Tibial nerve (tissue), 4 donors: ENCODE measurements around the gene GRIP2. TPM values are rescaled to one million over a fixed set of nuclear protein-coding genes. Genes with fewer than 3 reads are reported as not detected.

Experiments
- DNase-seq, 2 donors: peaks; one replicate each; pipeline ENCODE4 v3.0.0-alpha.2; 2019; ENCODE audit warnings: low spot score in 2 of 2
- H3K27ac ChIP-seq, 4 donors: fragments of 200-600 bp; sonication (generic) in 3 of 4; one replicate each; pipeline ENCODE4 v1.5.1; 2017 to 2019; ENCODE audit warnings: mild to moderate bottlenecking in 1 of 4
- H3K27me3 ChIP-seq, 2 donors: fragments of 200-600 bp; sonication (generic) in 1 of 2; one replicate each; pipeline versions ENCODE4 v1.5.1 to v1.6.0; 2017 to 2019
- H3K36me3 ChIP-seq, 3 donors: fragments of 200-600 bp; sonication (generic); one replicate each; pipeline ENCODE4 v1.5.1; 2018 to 2019
- H3K4me1 ChIP-seq, 4 donors: fragments of 200-600 bp; sonication (generic) in 3 of 4; one replicate each; pipeline ENCODE4 v1.5.1; 2017 to 2019
- H3K4me3 ChIP-seq, 4 donors: fragments of 200-600 bp; sonication (generic) in 3 of 4; one replicate each; pipeline ENCODE4 v1.5.1; 2017 to 2019; ENCODE audit warnings: mild to moderate bottlenecking in 1 of 4, moderate library complexity in 1 of 4
- H3K9me3 ChIP-seq, 4 donors: fragments of 200-600 bp; sonication (generic) in 3 of 4; one replicate each; pipeline ENCODE4 v1.5.1; 2017 to 2019
- CTCF ChIP-seq, 5 experiments: fragments of 200-600 bp in 3 of 5; fragments of 450-650 bp in 2 of 5; sonication (generic) in 3 of 5; IDR thresholded peaks; one replicate each; pipeline ENCODE4 v1.5.1; 2016 to 2019; ENCODE audit warnings: antibody characterized with exemption in 5 of 5, mild to moderate bottlenecking in 3 of 5, moderate library complexity in 2 of 5
- EP300 ChIP-seq, 2 donors: sonication (generic); formaldehyde crosslinking; IDR thresholded peaks; one replicate each; pipeline ENCODE4 v1.6.1; 2017; ENCODE audit warnings: antibody characterized with exemption in 2 of 2, mild to moderate bottlenecking in 1 of 2
- POLR2A ChIP-seq, 2 donors: fragments of 450-650 bp; IDR thresholded peaks; one replicate each; pipeline ENCODE4 v1.6.1; 2017; ENCODE audit warnings: antibody characterized with exemption in 2 of 2, mild to moderate bottlenecking in 2 of 2, moderate library complexity in 2 of 2
- WGBS, 2 donors: methylation state at CpG; one replicate each; pipeline ENCODE4 v1.1.5; 2018; 5-methylcytosine and 5-hydroxymethylcytosine counted together
- total RNA-seq, 4 donors: library from RNA; depleted of rRNA; stranded (reverse); fragments of >200 nt; gene quantifications; one replicate each; pipeline ENCODE4 v1.1.0, GENCODE V29; 2016

GRIP2 gene
- total RNA-seq, 4 donors from 2014 or later = 0.21 to 1.5 (median 0.99) TPM

- no peak for TF ChIP-seq CTCF (IDR thresholded peaks at IDR 0.05)
- TF ChIP-seq POLR2A (IDR thresholded peaks at IDR 0.05) = no peak
- no peak for TF ChIP-seq EP300 (IDR thresholded peaks at IDR 0.05)
- Histone ChIP-seq H3K27ac (no peak overlapping the region), H3K4me3 (no peak overlapping the region), H3K36me3 (peaks cover 0 to 45% (median 16%) of the 10 kb centered on the region in 3 donors), H3K9me3 (no peaks in the 10 kb centered on the region), H3K27me3 (no peaks in the 10 kb centered on the region), H3K4me1 (peaks cover 0 to 26% (median 11%) of the 10 kb centered on the region in 4 donors)
- WGBS, 2 donors = 88 to 93% methylated on average over 6 of the region's 6 CpGs
- no peak for DNase-seq
These were observed 95.8 kb downstream of the GRIP2 start for GRCh38 chr3:14444380-14444779.

GRCh38 chr3:14441920-14442300, 98.2 kb downstream of the GRIP2 start:
- H3K36me3 ChIP-seq = peaks cover 0 to 20% (median 0%) of the 10 kb centered on the region in 3 donors
- no peaks in the 10 kb centered on the region for H3K9me3 ChIP-seq
- H3K27ac ChIP-seq = no peak overlapping the region
- DNase-seq = no peak
- TF ChIP-seq POLR2A (IDR thresholded peaks at IDR 0.05) = no peak
- 90 to 92% methylated on average over 6 of the region's 6 CpGs for WGBS, 2 donors
- H3K4me3 ChIP-seq = no peak overlapping the region
- peaks cover 0 to 36% (median 17%) of the 10 kb centered on the region in 4 donors for H3K4me1 ChIP-seq
- no peaks in the 10 kb centered on the region for H3K27me3 ChIP-seq

GRCh38 chr3:14441240-14441919, 98.8 kb downstream of the GRIP2 start:
- no peak for DNase-seq
- TF ChIP-seq CTCF (IDR thresholded peaks at IDR 0.05) = no peak
- no peak for TF ChIP-seq EP300 (IDR thresholded peaks at IDR 0.05)
- no peak for TF ChIP-seq POLR2A (IDR thresholded peaks at IDR 0.05)
- H3K36me3 ChIP-seq = peaks cover 0 to 15% (median 0%) of the 10 kb centered on the region in 3 donors
- WGBS, 2 donors = 66 to 72% methylated on average over 16 to 18 of the region's 18 CpGs
- H3K4me3 ChIP-seq = no peak overlapping the region
- H3K27ac ChIP-seq = no peak overlapping the region
- no peaks in the 10 kb centered on the region for H3K9me3 ChIP-seq
- H3K27me3 ChIP-seq = no peaks in the 10 kb centered on the region
- H3K4me1 ChIP-seq = peaks cover 0 to 36% (median 17%) of the 10 kb centered on the region in 4 donors

- no peak for TF ChIP-seq EP300 (IDR thresholded peaks at IDR 0.05)
- Histone ChIP-seq H3K36me3 (peaks cover 0 to 8% (median 0%) of the 10 kb centered on the region in 3 donors), H3K27ac (no peak overlapping the region), H3K9me3 (no peaks in the 10 kb centered on the region), H3K4me3 (no peak overlapping the region), H3K27me3 (no peaks in the 10 kb centered on the region), H3K4me1 (peaks cover 0 to 38% (median 17%) of the 10 kb centered on the region in 4 donors)
- WGBS, 2 donors = 51 to 64% methylated on average over 10 to 11 of the region's 11 CpGs
- no peak for DNase-seq
These were observed 99.5 kb downstream of the GRIP2 start for GRCh38 chr3:14440531-14441239.

GRCh38 chr3:14440168-14440518, 100.0 kb downstream of the GRIP2 start:
- Histone ChIP-seq H3K4me1 (peaks cover 0 to 44% (median 20%) of the 10 kb centered on the region in 4 donors), H3K9me3 (no peaks in the 10 kb centered on the region), H3K27me3 (no peaks in the 10 kb centered on the region), H3K27ac (no peak overlapping the region), H3K4me3 (no peak overlapping the region), H3K36me3 (peaks cover 0 to 3% (median 0%) of the 10 kb centered on the region in 3 donors)
- TF ChIP-seq EP300 (IDR thresholded peaks at IDR 0.05) (no peak), CTCF (IDR thresholded peaks at IDR 0.05) (no peak), POLR2A (IDR thresholded peaks at IDR 0.05) (no peak)
- WGBS, 2 donors = 28 to 36% methylated on average over 3 of the region's 3 CpGs
- no peak for DNase-seq

GRCh38 chr3:14439501-14440167, 100.5 kb downstream of the GRIP2 start:
- no peaks in the 10 kb centered on the region for H3K27me3 ChIP-seq
- peak in 1 of 2 donors; percentile 18 for TF ChIP-seq EP300 (IDR thresholded peaks at IDR 0.05)
- no peak for TF ChIP-seq CTCF (IDR thresholded peaks at IDR 0.05)
- TF ChIP-seq POLR2A (IDR thresholded peaks at IDR 0.05) = no peak
- WGBS, 2 donors = 17 to 20% methylated on average over 9 to 13 of the region's 13 CpGs
- no peak overlapping the region for H3K27ac ChIP-seq
- H3K9me3 ChIP-seq = no peaks in the 10 kb centered on the region
- H3K36me3 ChIP-seq = peaks cover 0 to 3% (median 0%) of the 10 kb centered on the region in 3 donors
- H3K4me3 ChIP-seq = no peak overlapping the region
- H3K4me1 ChIP-seq = peaks cover 0 to 49% (median 25%) of the 10 kb centered on the region in 4 donors
- DNase-seq = peak; percentile 53 to 61
